Amygdala (tissue), 56 donors: Measurements from ENCODE around the gene HMGB1.
"Not testable (repeated sequence)": the region's sequence is repeated elsewhere in the genome, so short reads cannot be mapped to it uniquely, and the experiment has no call there.

ENCODE experiments used
- DNase-seq, 56 donors: peaks; one replicate each; lab custom pipeline; 2025; lab: John Stamatoyannopoulos, UW

Gene HMGB1

DNA sequence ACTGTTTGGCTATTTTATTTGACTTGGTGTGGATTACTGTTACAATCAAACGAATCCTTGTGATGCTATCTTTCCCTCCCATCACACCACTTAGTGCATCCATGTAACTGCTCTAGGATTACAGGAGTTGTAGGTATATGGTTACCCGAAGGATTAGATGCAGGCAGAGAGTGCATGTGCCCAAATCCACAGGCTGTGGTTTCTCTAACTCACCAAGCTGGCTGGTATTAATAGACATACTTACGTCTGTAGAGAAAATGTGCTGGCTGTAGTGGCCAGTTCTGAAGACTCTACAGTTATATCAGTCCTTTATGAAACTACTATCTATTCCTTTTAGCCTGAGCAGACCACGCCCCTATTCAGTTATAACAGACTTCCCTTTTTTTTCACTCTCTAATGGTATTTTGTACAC lies 1.1 kb upstream of the HMGB1 start:
- no peak for DNase-seq

DNA sequence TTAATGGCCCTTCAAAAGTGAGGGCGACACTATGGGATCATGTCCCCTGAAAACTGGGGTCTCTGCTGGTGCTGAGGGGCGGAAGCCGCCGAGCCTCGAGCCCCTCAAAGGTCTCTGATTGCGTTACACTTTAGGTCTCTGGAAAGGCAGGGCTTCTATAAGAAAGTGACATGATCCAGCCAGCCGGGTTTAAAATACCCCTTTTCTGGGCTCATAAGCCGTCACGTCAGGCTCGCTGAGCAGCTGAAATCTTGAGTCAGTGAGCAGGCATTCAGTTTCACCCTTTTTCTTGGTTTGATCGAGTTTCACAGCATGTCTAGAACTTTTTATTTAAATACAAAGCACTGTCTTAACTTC lies 600 bp upstream of the HMGB1 start:
- no peak for DNase-seq

DNA sequence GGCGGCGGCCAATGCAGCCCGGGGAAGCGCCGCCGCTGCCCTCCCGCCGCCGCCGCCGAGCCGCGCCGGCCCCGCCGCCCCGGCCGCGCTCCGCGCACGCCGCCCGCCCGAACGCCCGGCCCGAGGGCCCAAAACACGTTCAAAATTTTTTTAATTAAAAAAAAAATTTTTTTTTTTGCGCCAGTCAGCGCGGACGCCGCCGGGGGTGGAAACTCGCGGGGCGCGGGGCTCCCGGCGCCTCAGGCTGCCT lies 468 bp downstream of the HMGB1 start:
- no peak for DNase-seq

DNA sequence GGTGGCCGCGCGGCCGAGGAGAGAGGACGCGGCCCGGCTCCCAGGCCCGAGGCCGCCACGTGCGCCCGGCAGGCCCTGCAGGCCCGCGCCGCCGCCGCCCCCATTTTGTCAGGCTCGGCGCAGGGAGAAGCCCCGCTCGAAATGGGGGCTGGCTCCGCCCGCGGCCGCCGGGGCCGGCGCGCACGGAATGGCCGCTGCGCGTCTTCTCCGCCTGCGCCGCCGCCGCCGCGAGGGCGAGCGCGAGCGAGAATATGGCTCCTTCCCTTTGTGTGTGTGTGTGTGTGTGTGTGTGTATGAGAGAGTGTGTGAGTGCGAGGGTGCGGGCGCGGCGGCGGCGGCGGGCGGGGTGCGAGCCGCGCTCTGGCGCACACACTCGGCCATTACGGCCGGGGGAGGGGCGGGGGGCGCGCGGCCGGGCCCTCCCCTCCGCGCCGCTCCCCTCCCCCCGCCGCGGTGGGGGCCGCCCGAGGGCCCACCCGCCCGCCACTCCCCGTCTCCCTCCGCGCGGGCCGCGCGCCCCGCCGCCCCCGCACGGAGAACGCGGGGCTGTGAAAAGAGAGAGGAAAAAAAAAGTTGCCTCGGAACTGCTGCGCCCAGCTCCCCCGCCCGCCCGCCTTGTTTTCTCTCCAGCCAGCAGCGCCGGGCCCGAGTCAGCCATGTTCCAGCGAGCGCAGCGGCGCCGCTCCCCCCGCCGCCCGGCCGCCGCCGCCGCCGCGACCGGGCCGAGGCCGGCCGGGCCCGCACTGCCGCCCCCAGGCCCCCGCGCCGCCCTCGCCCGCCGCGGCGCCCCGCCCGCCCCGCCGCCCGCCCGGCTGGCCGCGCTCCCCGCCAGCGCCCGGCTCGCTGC lies 1.0 kb downstream of the HMGB1 start:
- DNase-seq = peak in 55 of 56 donors; percentile 19 to 91 (median 76)

DNA sequence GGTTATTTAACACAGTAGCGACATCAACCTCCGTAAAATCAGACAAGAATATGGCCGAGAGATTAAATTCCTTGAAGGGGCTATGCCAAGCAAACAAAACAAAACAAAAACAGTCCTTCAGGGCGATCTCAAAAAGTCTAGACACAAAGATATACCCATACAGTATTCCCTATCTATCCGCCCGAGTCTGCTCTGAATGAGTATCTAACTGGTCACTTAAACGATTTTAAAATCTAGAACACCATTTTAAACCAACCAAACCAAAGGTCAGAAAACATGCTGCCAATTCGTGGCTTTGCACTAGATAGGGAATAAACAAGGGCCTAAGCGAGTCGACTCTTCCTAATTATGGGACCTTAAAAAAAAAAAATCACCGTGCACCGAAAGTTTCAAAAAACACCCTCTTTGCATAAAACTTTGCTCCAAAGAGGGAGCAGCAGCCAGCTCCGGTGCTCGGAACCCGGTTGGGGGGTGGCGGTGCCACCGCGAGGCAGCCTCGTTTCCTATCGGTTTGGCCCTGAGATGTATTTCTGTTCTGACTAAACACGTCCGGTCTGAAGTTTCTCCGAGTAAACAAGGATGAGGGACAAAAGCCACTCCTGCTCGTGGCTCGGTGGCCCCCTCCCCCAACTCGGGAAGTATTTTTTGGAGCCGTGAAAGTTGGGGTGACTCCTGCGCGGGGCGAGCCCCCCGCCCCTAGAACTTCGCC lies 1.8 kb downstream of the HMGB1 start:
- DNase-seq = peak in 28 of 56 donors; percentile 12 to 85 (median 59)

DNA sequence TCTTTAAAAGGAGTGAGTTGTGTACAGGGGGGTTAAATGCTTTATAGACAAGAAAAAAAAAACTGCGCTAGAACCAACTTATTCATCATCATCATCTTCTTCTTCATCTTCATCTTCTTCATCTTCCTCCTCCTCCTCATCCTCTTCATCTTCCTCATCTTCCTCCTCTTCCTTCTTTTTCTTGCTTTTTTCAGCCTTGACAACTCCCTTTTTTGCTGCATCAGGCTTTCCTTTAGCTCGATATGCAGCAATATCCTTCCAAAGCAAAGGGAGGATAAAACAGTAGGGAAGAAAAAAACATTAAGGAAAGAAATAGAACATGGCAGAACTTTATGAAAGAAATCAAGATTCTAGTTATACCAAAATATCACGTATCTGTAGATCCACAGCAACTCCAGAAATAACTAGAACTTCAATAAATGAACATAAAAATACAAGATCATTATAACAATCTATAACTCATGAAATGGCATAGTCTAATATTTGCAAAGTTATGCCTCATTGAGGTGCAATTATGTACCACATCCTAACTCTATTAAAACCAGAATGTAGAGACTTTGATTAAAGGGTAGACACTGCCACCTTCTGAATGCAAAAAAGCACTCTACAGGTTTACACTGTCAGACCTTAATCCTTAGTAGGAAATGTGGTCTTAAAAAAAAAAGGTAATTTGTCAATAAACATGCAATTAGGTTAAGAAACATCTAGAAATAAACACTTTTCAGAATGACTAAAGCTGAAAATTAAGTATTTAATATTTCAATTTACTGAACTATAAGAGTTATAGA lies 4.3 kb downstream of the HMGB1 start:
- peak in 1 of 56 donors; percentile 18 for DNase-seq

DNA sequence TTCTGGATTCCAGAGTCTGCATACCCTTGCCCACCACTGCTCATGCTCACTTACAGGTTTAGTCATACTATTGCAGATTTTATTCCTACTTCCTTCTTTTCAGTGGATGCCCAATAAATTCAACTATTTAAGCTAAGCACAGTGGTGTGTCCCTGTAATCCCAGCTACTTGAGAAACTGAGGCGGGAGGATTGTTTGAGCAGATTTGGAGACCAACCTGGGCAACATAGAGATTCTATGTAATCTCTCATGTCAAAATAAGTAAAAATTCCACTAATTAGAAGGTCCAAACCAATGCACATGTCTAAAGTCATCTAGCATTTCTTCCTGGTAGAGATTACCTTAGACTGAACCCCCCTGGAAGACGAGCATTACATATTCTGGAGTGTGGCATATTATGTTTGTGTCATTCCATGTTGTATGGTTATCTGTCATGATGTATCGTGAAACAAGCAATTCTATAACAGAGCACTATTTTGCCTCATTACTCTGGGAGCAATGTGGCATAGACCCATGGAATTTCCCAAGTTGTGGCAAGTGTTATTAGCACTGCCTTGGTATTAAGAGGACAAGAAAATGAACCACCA lies 8.3 kb downstream of the HMGB1 start:
- DNase-seq = no peak

DNA sequence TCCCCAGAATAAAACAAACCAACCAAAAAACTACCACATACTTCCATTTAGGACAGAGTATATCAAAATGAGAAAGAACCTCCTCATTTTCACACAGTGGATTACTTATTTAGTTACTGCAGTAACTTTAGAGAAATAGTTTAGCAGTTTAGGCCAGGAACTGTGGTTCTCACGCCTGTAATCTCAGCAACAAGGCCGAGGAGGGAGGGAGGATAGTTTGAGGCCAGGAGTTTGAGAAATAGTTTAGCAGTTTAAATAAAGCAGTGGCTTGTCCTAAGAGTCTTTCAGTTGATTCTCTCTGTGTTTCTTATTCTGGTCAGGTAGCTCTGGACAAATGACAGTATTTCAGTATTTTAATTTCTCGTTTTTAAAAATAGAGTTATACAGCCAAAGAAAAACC lies 9.4 kb downstream of the HMGB1 start:
- no peak for DNase-seq

DNA sequence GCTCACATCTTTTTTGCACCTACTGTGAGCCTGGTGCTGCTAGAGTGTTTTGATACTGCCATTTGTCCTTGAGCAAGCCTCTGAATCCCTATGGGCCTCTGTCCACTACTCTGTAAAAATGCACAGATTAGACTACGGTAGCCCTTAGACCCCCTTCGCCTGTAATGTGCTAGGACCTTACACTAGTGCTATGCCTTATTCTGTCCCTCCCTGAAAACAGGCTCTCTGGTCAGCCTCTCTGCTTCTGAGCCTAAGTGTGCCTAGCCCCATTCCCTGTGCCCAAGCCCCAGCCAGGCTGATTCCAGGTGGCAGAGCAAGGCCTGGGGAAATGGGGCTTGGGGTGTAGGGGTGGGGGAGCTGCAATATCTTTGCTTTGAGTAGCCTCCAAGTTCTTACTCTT lies 10.7 kb downstream of the HMGB1 start:
- no peak for DNase-seq

DNA sequence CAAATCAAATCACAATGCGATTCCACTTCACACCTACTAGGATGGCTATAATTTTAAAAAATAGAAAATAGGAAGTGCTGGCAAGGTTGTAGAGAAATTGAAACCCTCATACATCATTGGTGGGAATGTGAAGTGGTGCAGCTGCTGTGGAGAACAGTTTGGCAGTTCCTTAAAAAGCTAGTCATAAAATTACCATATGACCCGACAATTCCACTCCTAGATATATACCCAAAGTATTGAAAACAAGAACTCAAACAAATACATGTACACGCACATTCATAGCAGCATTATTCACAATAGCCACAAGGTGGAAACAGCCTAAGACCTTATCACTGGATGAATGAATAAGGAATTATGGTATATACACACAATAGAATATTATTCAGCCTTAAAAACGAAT lies 12.0 kb downstream of the HMGB1 start:
- DNase-seq = no peak

DNA sequence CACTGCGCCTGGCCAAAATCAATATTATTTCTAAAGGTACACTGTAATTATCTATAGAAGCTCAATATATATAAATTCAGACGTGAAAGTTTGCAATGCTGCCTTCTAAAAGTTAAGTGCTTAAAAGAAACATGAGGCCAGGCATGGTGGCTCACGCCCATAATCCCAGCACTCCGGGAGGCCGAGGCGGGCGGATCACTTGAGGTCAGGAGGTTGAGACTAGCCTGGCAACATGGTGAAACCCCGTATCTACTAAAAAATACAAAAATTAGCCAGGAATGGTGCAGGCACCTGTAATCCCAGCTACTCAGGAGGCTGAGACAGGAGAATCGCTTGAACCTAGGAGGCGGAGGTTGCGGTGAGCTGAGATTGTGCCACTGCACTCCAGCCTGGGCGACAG lies 14.3 kb downstream of the HMGB1 start:
- not testable (repeated sequence) for DNase-seq

DNA sequence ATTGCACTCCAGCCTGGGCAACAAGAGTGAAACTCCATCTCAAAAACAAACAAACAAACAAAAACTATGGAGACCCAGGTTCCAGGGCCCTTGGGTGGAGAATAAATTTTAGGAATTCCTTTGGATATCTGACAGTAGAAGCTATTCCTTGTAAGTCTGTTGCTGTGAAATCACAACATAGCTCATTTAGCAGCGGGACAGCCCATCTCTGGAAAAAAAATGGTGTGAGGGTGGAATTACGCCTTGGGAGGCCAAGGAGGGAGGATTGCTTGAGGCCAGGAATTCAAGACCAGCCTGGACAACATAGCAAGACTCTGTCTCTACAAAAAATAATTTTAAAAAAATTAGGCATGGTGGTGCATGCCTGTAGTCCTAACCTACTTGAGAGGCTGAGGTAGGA lies 15.7 kb downstream of the HMGB1 start:
- DNase-seq = no peak

DNA sequence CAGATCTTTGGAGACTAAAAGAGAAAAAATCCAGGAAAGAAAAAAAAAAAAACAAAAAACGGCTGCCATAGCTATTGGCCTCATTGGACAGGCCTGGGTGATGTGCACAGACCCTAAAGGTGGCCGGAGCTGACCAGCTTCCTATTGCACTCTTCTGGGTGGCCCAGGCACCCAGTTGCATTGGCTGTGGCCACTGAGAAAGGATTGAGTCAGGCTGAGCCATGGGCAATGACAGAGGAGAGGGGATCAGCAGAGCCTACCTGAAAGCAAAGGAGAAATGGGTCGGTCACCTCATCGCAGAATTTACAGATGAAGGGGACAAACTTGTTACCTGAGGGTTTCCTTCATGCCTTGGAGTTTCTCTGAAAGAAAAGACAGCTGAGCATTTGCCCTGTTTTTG lies 17.3 kb downstream of the HMGB1 start:
- no peak for DNase-seq

DNA sequence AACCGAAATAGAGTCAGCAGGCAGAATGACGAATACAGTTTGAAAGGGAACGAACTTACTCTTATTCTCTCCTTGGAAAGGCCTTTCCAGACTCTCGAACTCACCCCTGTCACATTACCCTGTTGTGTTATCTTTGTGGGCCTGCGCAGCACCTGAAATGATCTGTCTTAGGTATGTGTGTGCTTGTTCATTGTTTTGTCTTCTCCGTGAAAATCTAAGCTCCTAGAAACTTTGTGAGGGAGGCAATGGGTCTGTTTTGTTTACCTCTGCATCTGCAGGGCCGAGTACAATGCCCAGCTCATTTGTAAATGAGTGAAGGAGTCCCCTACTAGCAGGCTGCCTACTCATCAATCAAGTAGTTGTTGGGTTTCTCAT lies 19.6 kb downstream of the HMGB1 start:
- DNase-seq = no peak

DNA sequence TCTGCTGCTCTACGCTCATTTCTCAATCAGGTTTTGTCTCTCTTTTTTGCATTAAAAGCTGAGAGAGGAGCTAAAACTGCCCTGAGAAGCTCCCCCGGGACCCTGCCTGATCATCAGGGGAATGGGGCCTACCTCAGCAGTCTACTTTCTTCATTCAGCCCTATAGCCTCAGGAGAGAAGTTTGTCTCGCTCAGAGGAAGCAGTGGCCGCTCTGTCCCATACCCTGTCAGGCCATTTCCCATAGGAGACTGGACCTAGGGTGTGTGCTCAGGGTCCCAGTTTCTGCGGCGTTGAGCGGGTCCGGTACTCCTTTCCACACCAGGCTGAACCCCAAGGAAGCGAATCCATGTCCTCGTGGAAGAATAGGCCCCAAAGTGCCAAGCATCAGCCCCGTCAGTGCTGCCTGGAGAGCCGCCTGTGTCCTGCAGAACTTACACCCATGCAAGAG lies 21.8 kb downstream of the HMGB1 start:
- no peak for DNase-seq

DNA sequence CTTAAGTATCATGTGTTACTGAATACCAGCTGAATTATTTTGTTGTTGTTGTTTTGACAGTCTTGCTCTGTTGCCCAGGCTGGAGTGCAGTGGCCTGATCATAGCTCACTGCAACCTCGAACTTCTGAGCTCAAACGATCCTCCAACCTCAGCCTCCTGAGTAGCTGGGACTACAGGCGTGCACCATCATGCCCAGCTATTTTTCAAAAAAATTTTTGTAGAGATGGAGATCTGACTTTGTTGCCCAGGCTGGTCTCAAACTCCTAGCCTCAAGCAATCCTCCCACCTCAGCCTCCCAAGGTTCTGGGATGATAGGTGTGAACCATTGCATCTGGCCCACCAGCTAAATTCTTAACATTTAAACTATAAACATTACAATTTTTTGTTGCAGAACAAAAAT lies 22.2 kb downstream of the HMGB1 start:
- DNase-seq = not testable (repeated sequence)

DNA sequence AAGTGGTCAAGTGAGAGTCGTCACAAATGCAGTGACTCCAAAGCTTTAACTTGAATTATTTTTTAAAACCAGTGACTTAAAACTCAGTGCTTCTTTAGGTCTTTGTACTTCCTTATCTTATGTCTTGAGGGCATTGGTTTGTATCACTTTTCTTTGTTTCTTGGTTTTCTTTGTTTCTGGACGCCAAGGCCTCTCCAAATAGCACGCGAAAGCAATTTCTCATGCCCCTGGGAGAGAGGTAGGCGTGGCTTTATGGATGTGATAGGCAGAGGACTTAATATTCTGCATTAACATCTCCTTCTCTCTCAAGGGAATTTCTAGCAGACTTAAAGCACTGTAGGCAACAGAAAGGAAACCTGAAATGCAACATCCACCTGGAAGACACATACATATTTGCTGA lies 22.8 kb downstream of the HMGB1 start:
- DNase-seq = no peak

DNA sequence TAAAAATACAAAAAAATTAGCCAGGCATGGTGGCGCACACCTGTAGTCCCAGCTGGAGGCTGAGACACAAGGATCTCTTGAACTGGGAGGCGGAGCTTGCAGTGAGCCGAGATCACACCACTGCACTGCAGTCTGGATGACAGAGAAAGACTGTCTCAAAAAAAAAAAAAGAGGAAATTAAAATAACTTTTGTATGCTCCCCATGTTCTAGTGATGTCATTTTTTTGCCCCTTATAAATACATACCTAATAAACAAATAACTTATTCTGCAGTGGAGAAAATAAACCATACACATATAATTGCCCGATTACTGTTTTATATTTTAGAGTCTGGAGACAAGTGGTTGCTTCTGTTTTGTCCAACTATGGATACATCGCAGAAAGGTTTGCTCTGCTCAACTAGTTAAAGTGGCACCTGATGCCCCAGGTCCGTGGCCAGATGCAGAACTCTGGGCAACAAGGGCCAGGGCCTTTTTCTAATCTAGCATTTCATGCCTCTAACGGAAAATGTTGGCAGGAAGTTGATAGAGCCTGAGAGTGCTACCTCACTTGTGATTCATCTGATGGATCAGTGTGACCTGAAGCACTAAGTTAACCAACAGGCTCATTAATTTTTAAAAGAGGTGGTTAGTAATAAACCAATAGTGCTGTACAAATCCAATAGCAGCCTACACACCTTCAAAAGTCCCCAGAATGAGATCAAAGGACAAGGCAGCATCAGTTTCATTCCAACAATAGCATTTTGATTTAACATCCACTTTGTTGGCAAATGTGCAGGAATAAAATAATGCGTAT lies 24.6 kb downstream of the HMGB1 start:
- no peak for DNase-seq

DNA sequence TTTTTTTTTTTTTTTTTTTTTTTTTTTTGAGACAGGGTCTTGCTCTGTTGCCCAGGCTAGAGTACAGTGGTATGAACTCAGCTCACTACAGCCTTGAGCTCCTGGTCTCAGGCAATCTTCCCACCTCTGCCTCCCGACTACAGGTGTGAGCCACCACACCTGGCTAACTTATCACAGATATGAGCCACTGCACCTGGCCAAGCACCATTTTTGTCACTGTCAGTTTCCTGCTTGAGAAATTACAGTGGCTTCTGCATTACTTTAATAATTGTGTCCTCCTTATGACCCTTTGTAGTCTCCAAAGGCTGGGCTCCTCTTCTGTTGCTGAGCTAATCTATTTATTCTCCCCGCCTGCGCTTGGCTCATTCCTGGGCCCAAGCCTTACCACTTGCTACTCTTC lies 27.4 kb downstream of the HMGB1 start:
- no peak for DNase-seq

DNA sequence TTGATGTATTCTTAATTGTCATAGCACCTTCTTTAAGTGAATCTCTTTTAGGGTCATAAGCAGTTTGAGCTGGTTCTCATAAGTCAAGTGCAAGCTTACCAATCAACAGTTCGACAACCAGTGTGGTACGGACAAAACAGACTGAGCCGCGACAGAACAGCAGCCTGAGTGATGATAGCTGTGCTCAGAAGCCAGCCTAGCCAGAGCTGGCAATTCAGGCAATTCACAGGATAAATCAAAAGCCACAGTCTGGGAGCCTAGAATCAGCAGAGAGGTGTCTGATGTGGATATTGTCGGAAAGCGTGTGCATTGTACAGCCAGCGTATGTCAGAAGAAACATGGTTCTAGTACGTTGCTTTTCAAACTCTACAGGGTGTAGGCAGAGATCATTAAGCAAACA lies 28.6 kb downstream of the HMGB1 start:
- DNase-seq = no peak
